ENCODE data around the gene DOCK2.
"Not testable (repeated sequence)": the region's sequence is repeated elsewhere in the genome, so short reads cannot be mapped to it uniquely, and the experiment has no call there.

The DOCK2 gene

DNA sequence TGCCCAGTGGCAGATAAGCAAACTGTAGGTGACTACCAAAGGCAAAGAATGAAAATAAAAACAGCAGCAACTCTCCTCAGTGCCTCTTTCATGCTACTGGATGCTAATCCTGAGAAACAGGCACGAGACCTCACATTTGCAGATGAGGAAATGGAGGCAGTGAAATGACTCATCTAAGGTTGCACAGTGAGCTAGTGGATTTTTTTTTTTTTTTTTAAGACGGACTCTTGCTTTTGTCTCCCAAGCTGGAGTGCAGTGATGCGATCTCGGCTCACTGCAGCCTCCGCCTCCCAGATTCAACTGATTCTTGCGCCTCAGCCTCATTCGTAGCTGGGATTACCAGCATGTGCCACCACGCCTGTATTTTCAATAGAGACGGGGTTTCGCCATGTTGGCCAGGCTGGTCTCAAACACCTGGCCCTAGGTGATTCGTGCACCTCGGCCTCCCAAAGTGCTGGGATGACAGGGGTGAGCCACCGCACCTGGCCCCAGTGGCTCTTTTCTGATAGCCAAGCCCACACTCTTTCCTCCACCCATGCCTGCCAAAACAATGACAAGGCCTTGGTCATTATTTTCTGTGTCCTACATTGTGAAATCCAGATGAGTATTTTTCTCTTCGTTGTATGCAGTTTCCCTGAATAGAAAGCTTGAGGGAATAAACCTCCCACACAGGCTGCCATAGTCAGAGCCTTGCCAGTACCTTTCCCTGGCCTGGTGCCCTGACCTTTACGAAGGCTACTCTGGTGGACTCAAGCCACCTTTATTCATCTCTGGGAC lies 19.2 kb downstream of the DOCK2 start (continued):
- TF ChIP-seq ZNF26 (tag by site-specific recombination; IDR thresholded peaks at IDR 0.05) (no peak), ZNF555 (tag by site-specific recombination; conservative IDR thresholded peaks at IDR 0.05) (no peak), ZNF132 (tag by site-specific recombination; IDR thresholded peaks at IDR 0.05; ENCODE audit: borderline replicate concordance) (no peak)

- TF ChIP-seq ZNF266 (tag by site-specific recombination; IDR thresholded peaks at IDR 0.05; ENCODE audit: low read depth) (no peak), ZNF571 (tag by site-specific recombination; IDR thresholded peaks at IDR 0.05) (no peak), ZNF341 (tag by site-specific recombination; IDR thresholded peaks at IDR 0.05; ENCODE audit: low read depth) (no peak), ZNF26 (tag by site-specific recombination; IDR thresholded peaks at IDR 0.05) (no peak), ZNF398 (tag by site-specific recombination; IDR thresholded peaks at IDR 0.05) (no peak), ZNF610 (tag by site-specific recombination; IDR thresholded peaks at IDR 0.05; ENCODE audit: borderline replicate concordance) (no peak), ZNF555 (tag by site-specific recombination; conservative IDR thresholded peaks at IDR 0.05) (no peak), KLF10 (tag by site-specific recombination; IDR thresholded peaks at IDR 0.05) (no peak), ZNF792 (tag by site-specific recombination; IDR thresholded peaks at IDR 0.05) (no peak), ZNF658 (tag by site-specific recombination; IDR thresholded peaks at IDR 0.05) (no peak), GLIS1 (tag by site-specific recombination; IDR thresholded peaks at IDR 0.05) (no peak), ZNF473 (tag by site-specific recombination; IDR thresholded peaks at IDR 0.05) (no peak)
- no peaks in the 10 kb centered on the region for H3K9me3 ChIP-seq (ENCODE audit: control insufficient read depth, insufficient read depth, low read depth, low read length)
- H3K36me3 ChIP-seq (ENCODE audit: control insufficient read depth in 2 of 2, insufficient read depth in 1 of 2, low read length in 2 of 2), result no peaks in the 10 kb centered on the region
- ChIA-PET CTCF (no interaction called here), POLR2A (no interaction called here)
- H3K27ac ChIP-seq (ENCODE audit: extremely low read depth, low read depth, low read length), result no peak overlapping the region
- no peaks in the 10 kb centered on the region for H3K4me1 ChIP-seq (ENCODE audit: control insufficient read depth, insufficient read depth, low read length)
- no peak overlapping the region for H3K4me3 ChIP-seq (ENCODE audit: low read depth, low read length)
Observed at GRCh38 chr5:169657127-169657526, 20.1 kb downstream of the DOCK2 start.

- H3K27ac ChIP-seq (ENCODE audit: extremely low read depth, low read depth, low read length); CTCF ChIA-PET; H3K4me1 ChIP-seq (ENCODE audit: control insufficient read depth, insufficient read depth, low read length); H3K4me3 ChIP-seq (ENCODE audit: low read depth, low read length); POLR2A ChIA-PET; H3K9me3 ChIP-seq (ENCODE audit: control insufficient read depth, insufficient read depth, low read depth, low read length); H3K36me3 ChIP-seq (ENCODE audit: control insufficient read depth in 2 of 2, insufficient read depth in 1 of 2, low read length in 2 of 2); TF ChIP-seq ZNF274 (IDR thresholded peaks at IDR 0.05; ENCODE audit: low read length): not testable (repeated sequence)
- peak; percentile 52; the same call in 1 of the 2 replicates for TF ChIP-seq ZNF274 (tag by site-specific recombination; IDR thresholded peaks at IDR 0.05; ENCODE audit: borderline replicate concordance)
Observed at GRCh38 chr5:169662451-169662850, 25.4 kb downstream of the DOCK2 start.

Measured in HEK293 (cell line).